ENCODE data around the gene BRD9. TPM values are rescaled to one million over a fixed set of nuclear protein-coding genes. Genes with fewer than 3 reads are reported as not detected.

BRD9 gene
- total RNA-seq, 2 donors from 2014 or later: 58.2 to 67.9 TPM

DNA sequence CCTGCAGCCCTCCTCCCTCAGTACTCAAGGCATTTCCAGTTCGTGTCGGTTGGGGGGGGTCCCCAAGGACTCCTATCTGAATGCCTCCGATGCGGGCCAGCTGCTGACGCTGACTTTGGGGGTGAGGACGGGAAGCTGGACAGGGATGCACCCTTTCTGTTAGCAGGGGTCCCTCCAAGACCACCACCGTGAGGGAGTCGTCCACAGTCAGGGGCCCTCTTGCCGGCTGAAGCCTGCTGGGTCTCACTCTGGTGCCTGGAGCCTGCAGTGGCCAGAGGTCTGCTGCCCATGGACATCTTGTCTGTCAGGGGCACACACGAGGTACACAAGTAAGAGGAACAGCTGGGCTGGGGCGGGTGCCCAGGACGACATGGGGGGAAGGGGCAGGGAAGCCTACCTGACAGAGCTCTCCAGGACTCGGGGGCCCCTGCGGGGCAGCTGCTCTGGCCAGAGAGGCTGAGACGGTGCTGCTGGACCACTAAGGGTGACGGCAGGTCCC is 32.8 kb downstream of the BRD9 start:
- H3K36me3 Mint-ChIP-seq (ENCODE audit: low read depth): peaks cover 21% of the 10 kb centered on the region
- Histone ChIP-seq H3K27me3 (ENCODE audit: control insufficient read depth, insufficient read depth, low read length, poor library complexity, severe bottlenecking) (no peaks in the 10 kb centered on the region), H3K36me3 (ENCODE audit: control insufficient read depth, insufficient read depth, low read length) (peaks cover 25% of the 10 kb centered on the region), H3K27ac (ENCODE audit: low read depth, low read length) (no peak overlapping the region), H3K4me3 (ENCODE audit: low read length) (no peak overlapping the region), H3K9me3 (ENCODE audit: control insufficient read depth, low read length) (no peaks in the 10 kb centered on the region), H3K4me1 (ENCODE audit: control insufficient read depth, insufficient read depth, low read length) (no peaks in the 10 kb centered on the region), H3K9ac (ENCODE audit: extremely low read depth, low read length, poor library complexity, severe bottlenecking) (no peak overlapping the region)
- TF ChIP-seq CTCF (conservative IDR thresholded peaks at IDR 0.05): no peak
- WGBS, 2 experiments (ENCODE audit: insufficient coverage in 1 of 2, insufficient read length in 1 of 2): 94 to 97% methylated on average over 11 to 16 of the region's 16 CpGs
- H3K27me3 Mint-ChIP-seq (ENCODE audit: insufficient read depth): no peaks in the 10 kb centered on the region
- no peak overlapping the region for H3K4me3 Mint-ChIP-seq
- H3K9me3 Mint-ChIP-seq: no peaks in the 10 kb centered on the region
- no peak for DNase-seq
- H3K4me1 Mint-ChIP-seq: peaks cover 5% of the 10 kb centered on the region
- no peak overlapping the region for H3K27ac Mint-ChIP-seq

- TF ChIP-seq CTCF (conservative IDR thresholded peaks at IDR 0.05): no peak
- peaks cover 17% of the 10 kb centered on the region for H3K36me3 Mint-ChIP-seq (ENCODE audit: low read depth)
- no peak for DNase-seq
- Histone ChIP-seq H3K9me3 (ENCODE audit: control insufficient read depth, low read length) (no peaks in the 10 kb centered on the region), H3K27me3 (ENCODE audit: control insufficient read depth, insufficient read depth, low read length, poor library complexity, severe bottlenecking) (no peaks in the 10 kb centered on the region), H3K4me1 (ENCODE audit: control insufficient read depth, insufficient read depth, low read length) (no peaks in the 10 kb centered on the region), H3K36me3 (ENCODE audit: control insufficient read depth, insufficient read depth, low read length) (peaks cover 21% of the 10 kb centered on the region), H3K27ac (ENCODE audit: low read depth, low read length) (no peak overlapping the region), H3K9ac (ENCODE audit: extremely low read depth, low read length, poor library complexity, severe bottlenecking) (no peak overlapping the region), H3K4me3 (ENCODE audit: low read length) (no peak overlapping the region)
- H3K4me1 Mint-ChIP-seq: peaks cover 5% of the 10 kb centered on the region
- H3K4me3 Mint-ChIP-seq: no peak overlapping the region
- no peaks in the 10 kb centered on the region for H3K27me3 Mint-ChIP-seq (ENCODE audit: insufficient read depth)
- no peaks in the 10 kb centered on the region for H3K9me3 Mint-ChIP-seq
- H3K27ac Mint-ChIP-seq: peak overlapping the region; percentile 85
- 93 to 94% methylated on average over 14 to 16 of the region's 16 CpGs for WGBS, 2 experiments (ENCODE audit: insufficient coverage in 1 of 2, insufficient read length in 1 of 2)
Measured at GRCh38 chr5:859391-859790, 33.2 kb downstream of the BRD9 start.

DNA sequence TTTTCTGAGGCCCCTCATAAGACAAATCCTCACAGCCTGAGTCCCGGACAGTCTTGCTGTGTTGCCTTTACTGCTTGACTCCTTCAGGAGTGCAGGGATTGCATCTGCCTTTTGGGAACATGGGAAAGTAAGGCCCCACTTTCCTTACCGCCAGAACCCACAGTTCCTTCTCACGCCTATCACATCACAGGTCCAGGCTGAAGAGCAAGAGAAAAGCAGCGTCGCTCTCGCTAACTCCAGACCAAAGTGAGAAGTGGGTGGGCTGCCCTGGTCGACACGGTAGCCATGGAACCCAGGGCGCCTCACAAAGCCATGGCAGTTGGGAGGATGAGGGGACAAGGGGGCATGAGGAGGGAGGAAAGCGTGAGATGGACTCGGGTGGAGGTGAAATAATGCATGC is 33.9 kb downstream of the BRD9 start:
- Mint-ChIP-seq H3K27me3 (ENCODE audit: insufficient read depth) (no peaks in the 10 kb centered on the region), H3K27ac (peak overlapping the region; percentile 85)

More for the DNA sequence above, 33.9 kb downstream of the BRD9 start:
- H3K4me1 ChIP-seq (ENCODE audit: control insufficient read depth, insufficient read depth, low read length): no peaks in the 10 kb centered on the region
- H3K27ac ChIP-seq (ENCODE audit: low read depth, low read length): peak overlapping the region; percentile 29
- H3K36me3 ChIP-seq (ENCODE audit: control insufficient read depth, insufficient read depth, low read length): peaks cover 14% of the 10 kb centered on the region
- H3K4me3 ChIP-seq (ENCODE audit: low read length): no peak overlapping the region
- no peak for TF ChIP-seq CTCF (conservative IDR thresholded peaks at IDR 0.05)
- DNase-seq: no peak
- no peaks in the 10 kb centered on the region for H3K9me3 ChIP-seq (ENCODE audit: control insufficient read depth, low read length)
- Mint-ChIP-seq H3K36me3 (ENCODE audit: low read depth) (peaks cover 12% of the 10 kb centered on the region), H3K9me3 (no peaks in the 10 kb centered on the region), H3K4me1 (peaks cover 5% of the 10 kb centered on the region), H3K4me3 (no peak overlapping the region)
- H3K27me3 ChIP-seq (ENCODE audit: control insufficient read depth, insufficient read depth, low read length, poor library complexity, severe bottlenecking): no peaks in the 10 kb centered on the region
- 93 to 97% methylated on average over 9 to 11 of the region's 11 CpGs for WGBS, 2 experiments (ENCODE audit: insufficient coverage in 1 of 2, insufficient read length in 1 of 2)
- no peak overlapping the region for H3K9ac ChIP-seq (ENCODE audit: extremely low read depth, low read length, poor library complexity, severe bottlenecking)
